Measurements from ENCODE around the gene DUSP7.

DNA sequence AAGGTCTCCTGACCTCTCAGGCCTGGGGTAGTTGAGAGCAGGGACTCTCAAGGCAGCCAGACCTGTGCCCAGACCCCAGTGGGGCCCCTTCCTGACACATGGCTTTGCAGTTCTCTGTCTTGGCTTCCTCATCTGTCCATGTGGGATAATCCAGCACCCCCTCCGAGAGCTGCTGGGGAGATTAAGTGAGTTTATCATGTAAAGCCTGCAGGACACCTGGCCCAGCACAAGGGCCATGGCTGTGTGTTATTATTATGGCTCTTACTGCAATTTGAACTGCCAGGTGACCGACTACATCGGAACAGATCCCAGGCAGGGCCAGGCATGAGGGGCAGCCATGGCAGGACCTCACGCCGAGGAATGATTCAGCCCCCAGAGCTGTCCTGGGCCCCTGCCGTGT, 12.6 kb downstream of the DUSP7 start:
- TF ChIP-seq, protein P1, sequence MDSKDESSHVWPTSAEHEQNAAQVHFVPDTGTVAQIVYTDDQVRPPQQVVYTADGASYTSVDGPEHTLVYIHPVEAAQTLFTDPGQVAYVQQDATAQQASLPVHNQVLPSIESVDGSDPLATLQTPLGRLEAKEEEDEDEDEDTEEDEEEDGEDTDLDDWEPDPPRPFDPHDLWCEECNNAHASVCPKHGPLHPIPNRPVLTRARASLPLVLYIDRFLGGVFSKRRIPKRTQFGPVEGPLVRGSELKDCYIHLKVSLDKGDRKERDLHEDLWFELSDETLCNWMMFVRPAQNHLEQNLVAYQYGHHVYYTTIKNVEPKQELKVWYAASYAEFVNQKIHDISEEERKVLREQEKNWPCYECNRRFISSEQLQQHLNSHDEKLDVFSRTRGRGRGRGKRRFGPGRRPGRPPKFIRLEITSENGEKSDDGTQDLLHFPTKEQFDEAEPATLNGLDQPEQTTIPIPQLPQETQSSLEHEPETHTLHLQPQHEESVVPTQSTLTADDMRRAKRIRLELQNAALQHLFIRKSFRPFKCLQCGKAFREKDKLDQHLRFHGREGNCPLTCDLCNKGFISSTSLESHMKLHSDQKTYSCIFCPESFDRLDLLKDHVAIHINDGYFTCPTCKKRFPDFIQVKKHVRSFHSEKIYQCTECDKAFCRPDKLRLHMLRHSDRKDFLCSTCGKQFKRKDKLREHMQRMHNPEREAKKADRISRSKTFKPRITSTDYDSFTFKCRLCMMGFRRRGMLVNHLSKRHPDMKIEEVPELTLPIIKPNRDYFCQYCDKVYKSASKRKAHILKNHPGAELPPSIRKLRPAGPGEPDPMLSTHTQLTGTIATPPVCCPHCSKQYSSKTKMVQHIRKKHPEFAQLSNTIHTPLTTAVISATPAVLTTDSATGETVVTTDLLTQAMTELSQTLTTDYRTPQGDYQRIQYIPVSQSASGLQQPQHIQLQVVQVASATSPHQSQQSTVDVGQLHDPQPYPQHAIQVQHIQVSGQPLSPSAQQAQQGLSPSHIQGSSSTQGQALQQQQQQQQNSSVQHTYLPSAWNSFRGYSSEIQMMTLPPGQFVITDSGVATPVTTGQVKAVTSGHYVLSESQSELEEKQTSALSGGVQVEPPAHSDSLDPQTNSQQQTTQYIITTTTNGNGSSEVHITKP (tag by site-specific recombination; IDR thresholded peaks at IDR 0.05), result no peak
- TF ChIP-seq HOXA7 (CRISPR knock-in tag; IDR thresholded peaks at IDR 0.05; ENCODE audit: borderline replicate concordance) (no peak), ZNF548 (tag by site-specific recombination; IDR thresholded peaks at IDR 0.05) (no peak), RBAK (tag by site-specific recombination; IDR thresholded peaks at IDR 0.05) (no peak), IKZF3 (tag by site-specific recombination; IDR thresholded peaks at IDR 0.05) (no peak), ZNF184 (tag by site-specific recombination; IDR thresholded peaks at IDR 0.05) (no peak), ZBTB21 (tag by site-specific recombination; IDR thresholded peaks at IDR 0.05) (no peak), ZEB2 (tag by site-specific recombination; IDR thresholded peaks at IDR 0.05) (no peak), ZNF169 (tag by site-specific recombination; IDR thresholded peaks at IDR 0.05) (no peak), MZF1 (tag by site-specific recombination; IDR thresholded peaks at IDR 0.05; ENCODE audit: borderline replicate concordance) (no peak)
- TF ChIP-seq, protein P2, sequence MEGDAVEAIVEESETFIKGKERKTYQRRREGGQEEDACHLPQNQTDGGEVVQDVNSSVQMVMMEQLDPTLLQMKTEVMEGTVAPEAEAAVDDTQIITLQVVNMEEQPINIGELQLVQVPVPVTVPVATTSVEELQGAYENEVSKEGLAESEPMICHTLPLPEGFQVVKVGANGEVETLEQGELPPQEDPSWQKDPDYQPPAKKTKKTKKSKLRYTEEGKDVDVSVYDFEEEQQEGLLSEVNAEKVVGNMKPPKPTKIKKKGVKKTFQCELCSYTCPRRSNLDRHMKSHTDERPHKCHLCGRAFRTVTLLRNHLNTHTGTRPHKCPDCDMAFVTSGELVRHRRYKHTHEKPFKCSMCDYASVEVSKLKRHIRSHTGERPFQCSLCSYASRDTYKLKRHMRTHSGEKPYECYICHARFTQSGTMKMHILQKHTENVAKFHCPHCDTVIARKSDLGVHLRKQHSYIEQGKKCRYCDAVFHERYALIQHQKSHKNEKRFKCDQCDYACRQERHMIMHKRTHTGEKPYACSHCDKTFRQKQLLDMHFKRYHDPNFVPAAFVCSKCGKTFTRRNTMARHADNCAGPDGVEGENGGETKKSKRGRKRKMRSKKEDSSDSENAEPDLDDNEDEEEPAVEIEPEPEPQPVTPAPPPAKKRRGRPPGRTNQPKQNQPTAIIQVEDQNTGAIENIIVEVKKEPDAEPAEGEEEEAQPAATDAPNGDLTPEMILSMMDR (tag by site-specific recombination; IDR thresholded peaks at IDR 0.05), result no peak
- TF ChIP-seq, protein P3, sequence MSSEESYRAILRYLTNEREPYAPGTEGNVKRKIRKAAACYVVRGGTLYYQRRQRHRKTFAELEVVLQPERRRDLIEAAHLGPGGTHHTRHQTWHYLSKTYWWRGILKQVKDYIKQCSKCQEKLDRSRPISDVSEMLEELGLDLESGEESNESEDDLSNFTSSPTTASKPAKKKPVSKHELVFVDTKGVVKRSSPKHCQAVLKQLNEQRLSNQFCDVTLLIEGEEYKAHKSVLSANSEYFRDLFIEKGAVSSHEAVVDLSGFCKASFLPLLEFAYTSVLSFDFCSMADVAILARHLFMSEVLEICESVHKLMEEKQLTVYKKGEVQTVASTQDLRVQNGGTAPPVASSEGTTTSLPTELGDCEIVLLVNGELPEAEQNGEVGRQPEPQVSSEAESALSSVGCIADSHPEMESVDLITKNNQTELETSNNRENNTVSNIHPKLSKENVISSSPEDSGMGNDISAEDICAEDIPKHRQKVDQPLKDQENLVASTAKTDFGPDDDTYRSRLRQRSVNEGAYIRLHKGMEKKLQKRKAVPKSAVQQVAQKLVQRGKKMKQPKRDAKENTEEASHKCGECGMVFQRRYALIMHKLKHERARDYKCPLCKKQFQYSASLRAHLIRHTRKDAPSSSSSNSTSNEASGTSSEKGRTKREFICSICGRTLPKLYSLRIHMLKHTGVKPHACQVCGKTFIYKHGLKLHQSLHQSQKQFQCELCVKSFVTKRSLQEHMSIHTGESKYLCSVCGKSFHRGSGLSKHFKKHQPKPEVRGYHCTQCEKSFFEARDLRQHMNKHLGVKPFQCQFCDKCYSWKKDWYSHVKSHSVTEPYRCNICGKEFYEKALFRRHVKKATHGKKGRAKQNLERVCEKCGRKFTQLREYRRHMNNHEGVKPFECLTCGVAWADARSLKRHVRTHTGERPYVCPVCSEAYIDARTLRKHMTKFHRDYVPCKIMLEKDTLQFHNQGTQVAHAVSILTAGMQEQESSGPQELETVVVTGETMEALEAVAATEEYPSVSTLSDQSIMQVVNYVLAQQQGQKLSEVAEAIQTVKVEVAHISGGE (tag by site-specific recombination; conservative IDR thresholded peaks at IDR 0.05; ENCODE audit: low read depth), result no peak

Measured in HEK293 (cell line).